GM21723 (cell line): ENCODE measurements around the gene RSAD2.

Experiments
- ATAC-seq: cut with Tn5 transposase; IDR thresholded peaks from one replicate; pipeline ENCODE4 v1.9.1; 2021; ENCODE audit warnings: mild to moderate bottlenecking, moderate library complexity; ENCODE audit not compliant: unreplicated experiment

RSAD2 gene

GRCh38 chr2:6864231-6864754 lies 13.3 kb upstream of the RSAD2 start:
- ATAC-seq: no peak

GRCh38 chr2:6864923-6865345 lies 12.6 kb upstream of the RSAD2 start:
- peak; percentile 34 for ATAC-seq

GRCh38 chr2:6865346-6866274 lies 12.0 kb upstream of the RSAD2 start, which contains the start of gene CMPK2:
Gene CMPK2, minus strand, starts transcription at chr2:6865907. Its CDS starts 211 bp downstream, at chr2:6865696.
- ATAC-seq: peak; percentile 74

GRCh38 chr2:6866275-6866671 lies 11.3 kb upstream of the RSAD2 start:
- peak; percentile 50 for ATAC-seq

- ATAC-seq: no peak
Measured at GRCh38 chr2:6866982-6867381, 10.6 kb upstream of the RSAD2 start.

GRCh38 chr2:6872394-6872793 lies 5.2 kb upstream of the RSAD2 start:
- peak; percentile 68 for ATAC-seq

- ATAC-seq: no peak
Measured at GRCh38 chr2:6874032-6874431, 3.5 kb upstream of the RSAD2 start.

- no peak for ATAC-seq
Measured at GRCh38 chr2:6876309-6876708, 1.3 kb upstream of the RSAD2 start.

GRCh38 chr2:6878549-6878948 lies 972 bp downstream of the RSAD2 start:
- ATAC-seq: no peak

GRCh38 chr2:6879011-6879410 lies 1.4 kb downstream of the RSAD2 start:
- no peak for ATAC-seq

- ATAC-seq: no peak
Measured at GRCh38 chr2:6880200-6880733, 2.7 kb downstream of the RSAD2 start.

- ATAC-seq: no peak
Measured at GRCh38 chr2:6881046-6881445, 3.5 kb downstream of the RSAD2 start.

GRCh38 chr2:6881516-6881915 lies 3.9 kb downstream of the RSAD2 start:
- no peak for ATAC-seq

GRCh38 chr2:6883448-6884122 lies 6.0 kb downstream of the RSAD2 start:
- no peak for ATAC-seq

- no peak for ATAC-seq
Measured at GRCh38 chr2:6885551-6885950, 8.0 kb downstream of the RSAD2 start.

GRCh38 chr2:6885968-6886367 lies 8.4 kb downstream of the RSAD2 start:
- no peak for ATAC-seq

- no peak for ATAC-seq
Measured at GRCh38 chr2:6887751-6888192, 10.2 kb downstream of the RSAD2 start.

GRCh38 chr2:6888724-6889123 lies 11.1 kb downstream of the RSAD2 start:
- no peak for ATAC-seq

GRCh38 chr2:6893876-6894482 lies 16.4 kb downstream of the RSAD2 start:
- ATAC-seq: no peak

- ATAC-seq: peak; percentile 72
Measured at GRCh38 chr2:6896930-6897759, 19.6 kb downstream of the RSAD2 start.
